Tracheal epithelial cell (primary cell): ENCODE results near the gene IZUMO2. TPM values are rescaled to one million over a fixed set of nuclear protein-coding genes. Genes with fewer than 3 reads are reported as not detected.

Experiments used
- total RNA-seq: library from RNA; depleted of rRNA; stranded (reverse); fragments of >200 nt; gene quantifications from 2 replicates; pipeline ENCODE4 v1.2.1, GENCODE V29; 2014

Gene IZUMO2
- total RNA-seq = not detected in 2 replicates

DNA sequence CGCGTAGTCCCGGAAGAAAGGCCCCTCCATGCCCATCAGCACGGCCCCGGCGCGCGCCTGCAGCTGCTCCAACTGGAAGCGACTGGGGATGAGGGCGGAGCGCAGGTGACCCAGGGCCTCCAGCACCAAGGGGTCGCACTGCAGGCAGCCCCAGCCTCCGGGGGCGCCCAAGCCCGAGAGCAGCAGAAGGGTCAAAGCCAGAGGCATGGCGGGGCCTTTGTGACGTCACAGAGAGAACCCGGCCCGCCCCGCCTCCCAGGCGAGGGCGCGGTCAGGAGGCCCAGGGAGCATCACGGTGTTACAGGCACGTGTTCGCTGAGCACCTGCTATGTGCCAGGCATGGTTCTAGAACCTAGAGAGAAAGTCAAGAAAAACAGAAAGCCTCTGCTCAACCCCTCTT is at the start of gene IZUMO2:
TSS of gene IZUMO2 (minus strand) at position 294 of the 400 bp plus-strand sequence. CDS start at position 207, 87 bp downstream.

DNA sequence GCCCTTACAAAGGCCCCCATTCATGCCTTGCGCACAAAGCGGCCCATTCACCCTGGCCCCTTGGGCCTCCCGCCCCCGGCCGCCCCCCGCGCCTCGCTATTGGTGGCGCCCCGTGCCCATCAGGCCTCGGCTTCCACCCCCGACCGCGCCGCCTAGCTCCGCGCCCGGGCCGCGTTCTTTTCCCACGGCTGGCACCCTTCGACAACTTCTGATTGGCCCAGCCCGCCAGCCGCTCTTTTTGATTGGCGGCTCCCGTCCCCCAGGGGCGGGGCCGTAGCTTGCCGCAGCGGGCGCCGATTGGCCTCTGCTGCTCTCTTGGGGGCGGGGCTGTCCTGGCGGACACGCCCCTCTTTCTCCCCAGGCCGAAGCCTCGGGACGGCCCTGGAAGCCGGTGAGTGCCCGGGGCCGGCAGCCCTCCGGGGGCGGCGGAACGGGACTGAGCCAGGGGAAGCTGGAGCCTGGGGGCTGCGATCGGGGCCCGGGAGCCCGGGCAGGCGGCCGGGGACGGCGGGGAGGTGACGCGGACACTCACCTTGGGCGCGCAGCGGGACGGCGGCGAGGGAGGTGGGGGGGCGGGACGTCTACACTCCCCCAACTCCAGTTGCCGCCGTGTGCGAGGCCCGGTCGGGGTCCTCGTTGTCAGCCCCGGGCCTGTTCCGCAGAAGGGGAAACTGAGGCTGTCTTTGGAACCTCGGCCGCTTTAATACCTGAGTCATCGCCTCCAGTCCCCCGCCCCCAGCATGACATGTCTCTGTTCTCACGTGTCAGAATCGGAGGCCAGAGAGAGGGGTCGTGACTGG is 40.4 kb upstream of the IZUMO2 start, which contains the start of gene MYH14:
TSS of gene MYH14 (plus strand) at position 342 of the 800 bp plus-strand sequence. CDS start 6,744 bp downstream, outside the sequence.

Other genes with a start within 250 kb of the IZUMO2 start
- gene ATF5, start 234.1 kb downstream of the IZUMO2 start, total RNA-seq = 1.3 and 3.4 TPM in 2 replicates
- gene NUP62, start 233.8 kb downstream of the IZUMO2 start, total RNA-seq = 19.8 and 20.2 TPM in 2 replicates
- gene SIGLEC11, start 202.1 kb downstream of the IZUMO2 start, total RNA-seq = not detected in 2 replicates
- gene VRK3, start 137.9 kb downstream of the IZUMO2 start, total RNA-seq = 19.8 and 21.3 TPM in 2 replicates
- 4.6 and 11.7 TPM in 2 replicates for gene ZNF473, start 137.3 kb downstream of the IZUMO2 start, total RNA-seq
- gene MYH14, start 40.3 kb upstream of the IZUMO2 start, total RNA-seq = 5.1 and 10.1 TPM in 2 replicates
- gene KCNC3, start 166.1 kb upstream of the IZUMO2 start, total RNA-seq = under 0.01 TPM in 2 replicates
- 0.21 and 0.72 TPM in 2 replicates for gene NAPSA, start 202.4 kb upstream of the IZUMO2 start, total RNA-seq
- 68.0 and 84.3 TPM in 2 replicates for gene NR1H2, start 213.2 kb upstream of the IZUMO2 start, total RNA-seq
- 30.9 and 52.3 TPM in 2 replicates for gene POLD1, start 221.1 kb upstream of the IZUMO2 start, total RNA-seq